ENCODE data around the gene ATM.
A peak's percentile ranks its signal among the peaks of the same experiment; 100 is the strongest.

The ATM gene

GRCh38 chr11:108223348-108224149, 682 bp downstream of the ATM start:
- Histone ChIP-seq H4K5ac (ENCODE audit: low read length) (peak overlapping the region; percentile 50), H3K9ac (ENCODE audit: low read length) (peak overlapping the region; percentile 97), H3K79me2 (ENCODE audit: control insufficient read depth, insufficient read depth, low read length) (peaks cover 57% of the 10 kb centered on the region), H3K23ac (ENCODE audit: low read length) (no peak overlapping the region), H3K4ac (ENCODE audit: low read depth, low read length) (peak overlapping the region; percentile 47), H2AK5ac (ENCODE audit: low read length) (peak overlapping the region; percentile 40), H3K56ac (ENCODE audit: low read length) (peak overlapping the region; percentile 99), H2BK15ac (replicated peaks; ENCODE audit: low read depth) (no peak overlapping the region), H3K79me1 (ENCODE audit: low read length) (peaks cover 9% of the 10 kb centered on the region), H2BK120ac (ENCODE audit: low read depth, low read length) (no peak overlapping the region), H3K4me2 (ENCODE audit: low read length) (peak overlapping the region; percentile 85), H3K36me3 (ENCODE audit: control insufficient read depth, insufficient read depth, low read length) (no peaks in the 10 kb centered on the region), H2BK5ac (ENCODE audit: low read length) (no peak overlapping the region), H3K4me1 (ENCODE audit: control insufficient read depth, low read depth, low read length) (peaks cover 10% of the 10 kb centered on the region), H4K8ac (ENCODE audit: low read depth, low read length) (no peak overlapping the region), H3K27ac (ENCODE audit: low read depth, low read length) (peak overlapping the region; percentile 97), H3K27me3 (ENCODE audit: insufficient read depth, low read length, poor library complexity) (no peaks in the 10 kb centered on the region), H3K4me3 (ENCODE audit: low read length) (peak overlapping the region; percentile 77), H3K18ac (ENCODE audit: low read length) (peak overlapping the region; percentile 35)
- WGBS (ENCODE audit: extremely low coverage, insufficient coverage, low lambda C conversion rate): no CpG with 5 or more reads among the region's 20 CpGs
- peak; percentile 91 for DNase-seq

- H3K27ac ChIP-seq (ENCODE audit: low read depth, low read length): no peak overlapping the region
- H3K27me3 ChIP-seq (ENCODE audit: insufficient read depth, low read length, poor library complexity): no peaks in the 10 kb centered on the region
- peaks cover 50% of the 10 kb centered on the region for H3K79me2 ChIP-seq (ENCODE audit: control insufficient read depth, insufficient read depth, low read length)
- H3K79me1 ChIP-seq (ENCODE audit: low read length): peaks cover 6% of the 10 kb centered on the region
- H3K4me3 ChIP-seq (ENCODE audit: low read length): no peak overlapping the region
- no peak overlapping the region for H3K18ac ChIP-seq (ENCODE audit: low read length)
- H3K4me2 ChIP-seq (ENCODE audit: low read length): peak overlapping the region; percentile 85
- no peak overlapping the region for H2BK15ac ChIP-seq (replicated peaks; ENCODE audit: low read depth)
- no peak overlapping the region for H2AK5ac ChIP-seq (ENCODE audit: low read length)
- no peak overlapping the region for H4K5ac ChIP-seq (ENCODE audit: low read length)
- H3K4me1 ChIP-seq (ENCODE audit: control insufficient read depth, low read depth, low read length): peaks cover 7% of the 10 kb centered on the region
- no peak overlapping the region for H3K4ac ChIP-seq (ENCODE audit: low read depth, low read length)
- WGBS (ENCODE audit: extremely low coverage, insufficient coverage, low lambda C conversion rate): no CpG with 5 or more reads among the region's 4 CpGs
- H2BK120ac ChIP-seq (ENCODE audit: low read depth, low read length): no peak overlapping the region
- H3K36me3 ChIP-seq (ENCODE audit: control insufficient read depth, insufficient read depth, low read length): no peaks in the 10 kb centered on the region
- H4K8ac ChIP-seq (ENCODE audit: low read depth, low read length): no peak overlapping the region
- peak overlapping the region; percentile 66 for H3K56ac ChIP-seq (ENCODE audit: low read length)
- H3K23ac ChIP-seq (ENCODE audit: low read length): no peak overlapping the region
- H2BK5ac ChIP-seq (ENCODE audit: low read length): no peak overlapping the region
- peak overlapping the region; percentile 97 for H3K9ac ChIP-seq (ENCODE audit: low read length)
- no peak for DNase-seq
These were observed 1.5 kb downstream of the ATM start for GRCh38 chr11:108224366-108224765.

- Histone ChIP-seq H3K79me2 (ENCODE audit: control insufficient read depth, insufficient read depth, low read length) (peaks cover 45% of the 10 kb centered on the region), H2BK15ac (replicated peaks; ENCODE audit: low read depth) (no peak overlapping the region), H3K4me2 (ENCODE audit: low read length) (no peak overlapping the region), H4K8ac (ENCODE audit: low read depth, low read length) (no peak overlapping the region), H2BK5ac (ENCODE audit: low read length) (no peak overlapping the region), H2AK5ac (ENCODE audit: low read length) (no peak overlapping the region), H2BK120ac (ENCODE audit: low read depth, low read length) (no peak overlapping the region), H3K18ac (ENCODE audit: low read length) (no peak overlapping the region), H3K27ac (ENCODE audit: low read depth, low read length) (no peak overlapping the region), H3K23ac (ENCODE audit: low read length) (no peak overlapping the region), H3K36me3 (ENCODE audit: control insufficient read depth, insufficient read depth, low read length) (no peaks in the 10 kb centered on the region), H3K4me1 (ENCODE audit: control insufficient read depth, low read depth, low read length) (peaks cover 5% of the 10 kb centered on the region), H3K4ac (ENCODE audit: low read depth, low read length) (no peak overlapping the region), H3K4me3 (ENCODE audit: low read length) (no peak overlapping the region), H4K5ac (ENCODE audit: low read length) (no peak overlapping the region), H3K9ac (ENCODE audit: low read length) (no peak overlapping the region), H3K27me3 (ENCODE audit: insufficient read depth, low read length, poor library complexity) (no peaks in the 10 kb centered on the region), H3K56ac (ENCODE audit: low read length) (no peak overlapping the region), H3K79me1 (ENCODE audit: low read length) (peaks cover 4% of the 10 kb centered on the region)
- DNase-seq: no peak
- WGBS (ENCODE audit: extremely low coverage, insufficient coverage, low lambda C conversion rate): no CpG with 5 or more reads among the region's 14 CpGs
These were observed 2.3 kb downstream of the ATM start for GRCh38 chr11:108224911-108225786.

- no peak overlapping the region for H4K8ac ChIP-seq (ENCODE audit: low read depth, low read length)
- no peak overlapping the region for H2BK15ac ChIP-seq (replicated peaks; ENCODE audit: low read depth)
- H3K4ac ChIP-seq (ENCODE audit: low read depth, low read length): no peak overlapping the region
- peaks cover 2% of the 10 kb centered on the region for H3K4me1 ChIP-seq (ENCODE audit: control insufficient read depth, low read depth, low read length)
- no CpG with 5 or more reads among the region's 2 CpGs for WGBS (ENCODE audit: extremely low coverage, insufficient coverage, low lambda C conversion rate)
- no peak overlapping the region for H3K56ac ChIP-seq (ENCODE audit: low read length)
- no peak overlapping the region for H2BK5ac ChIP-seq (ENCODE audit: low read length)
- no peak for DNase-seq
- no peaks in the 10 kb centered on the region for H3K27me3 ChIP-seq (ENCODE audit: insufficient read depth, low read length, poor library complexity)
- H3K9ac ChIP-seq (ENCODE audit: low read length): no peak overlapping the region
- H3K4me3 ChIP-seq (ENCODE audit: low read length): no peak overlapping the region
- no peak overlapping the region for H3K4me2 ChIP-seq (ENCODE audit: low read length)
- no peak overlapping the region for H4K5ac ChIP-seq (ENCODE audit: low read length)
- peaks cover 37% of the 10 kb centered on the region for H3K79me2 ChIP-seq (ENCODE audit: control insufficient read depth, insufficient read depth, low read length)
- H3K79me1 ChIP-seq (ENCODE audit: low read length): peaks cover 4% of the 10 kb centered on the region
- no peak overlapping the region for H2AK5ac ChIP-seq (ENCODE audit: low read length)
- H3K18ac ChIP-seq (ENCODE audit: low read length): no peak overlapping the region
- no peak overlapping the region for H2BK120ac ChIP-seq (ENCODE audit: low read depth, low read length)
- no peak overlapping the region for H3K23ac ChIP-seq (ENCODE audit: low read length)
- no peak overlapping the region for H3K27ac ChIP-seq (ENCODE audit: low read depth, low read length)
- H3K36me3 ChIP-seq (ENCODE audit: control insufficient read depth, insufficient read depth, low read length): no peaks in the 10 kb centered on the region
These were observed 3.2 kb downstream of the ATM start for GRCh38 chr11:108226036-108226435.

- Histone ChIP-seq H3K4ac (ENCODE audit: low read depth, low read length) (no peak overlapping the region), H3K27ac (ENCODE audit: low read depth, low read length) (no peak overlapping the region), H3K56ac (ENCODE audit: low read length) (no peak overlapping the region), H3K36me3 (ENCODE audit: control insufficient read depth, insufficient read depth, low read length) (no peaks in the 10 kb centered on the region), H3K79me2 (ENCODE audit: control insufficient read depth, insufficient read depth, low read length) (peaks cover 25% of the 10 kb centered on the region), H2BK15ac (replicated peaks; ENCODE audit: low read depth) (no peak overlapping the region), H3K18ac (ENCODE audit: low read length) (no peak overlapping the region), H2AK5ac (ENCODE audit: low read length) (no peak overlapping the region), H3K4me2 (ENCODE audit: low read length) (no peak overlapping the region), H3K27me3 (ENCODE audit: insufficient read depth, low read length, poor library complexity) (no peaks in the 10 kb centered on the region), H2BK5ac (ENCODE audit: low read length) (no peak overlapping the region), H2BK120ac (ENCODE audit: low read depth, low read length) (no peak overlapping the region), H4K5ac (ENCODE audit: low read length) (no peak overlapping the region), H3K9ac (ENCODE audit: low read length) (no peak overlapping the region), H3K4me3 (ENCODE audit: low read length) (no peak overlapping the region), H3K23ac (ENCODE audit: low read length) (no peak overlapping the region), H3K79me1 (ENCODE audit: low read length) (peaks cover 4% of the 10 kb centered on the region), H3K4me1 (ENCODE audit: control insufficient read depth, low read depth, low read length) (peaks cover 2% of the 10 kb centered on the region), H4K8ac (ENCODE audit: low read depth, low read length) (no peak overlapping the region)
- DNase-seq: no peak
- no CpG with 5 or more reads among the region's 2 CpGs for WGBS (ENCODE audit: extremely low coverage, insufficient coverage, low lambda C conversion rate)
These were observed 5.4 kb downstream of the ATM start for GRCh38 chr11:108228251-108228650.
